Spleen (tissue), 11 donors: ENCODE measurements around the gene DRAXIN. TPM values are rescaled to one million over a fixed set of nuclear protein-coding genes. Genes with fewer than 3 reads are reported as not detected.

Experiments used
- DNase-seq: peaks from one replicate; pipeline ENCODE4 v3.0.0-alpha.2; 2020
- H3K27ac ChIP-seq, 8 donors: fragments of 200-600 bp; sonication (generic) in 7 of 8; 1 replicate in 4 of 8; 2 replicates in 4 of 8; pipeline versions ENCODE4 v1.5.0 to v1.8.0; 2016 to 2021; ENCODE audit warnings: inconsistent platforms in 4 of 8, mild to moderate bottlenecking in 4 of 8, moderate library complexity in 1 of 8
- H3K27me3 ChIP-seq, 7 donors: fragments of 200-600 bp; sonication (generic) in 6 of 7; replicated peaks in 1 of 7; 1 replicate in 4 of 7; 2 replicates in 3 of 7; pipeline versions ENCODE4 v1.5.0 to v1.8.0; 2016 to 2021; ENCODE audit warnings: inconsistent platforms in 3 of 7, mild to moderate bottlenecking in 1 of 7
- H3K36me3 ChIP-seq, 6 donors: fragments of 200-600 bp; sonication (generic) in 5 of 6; 1 replicate in 4 of 6; 2 replicates in 2 of 6; pipeline versions ENCODE4 v1.5.0 to v1.8.0; 2016 to 2021; ENCODE audit warnings: inconsistent platforms in 2 of 6
- H3K4me1 ChIP-seq, 6 donors: fragments of 200-600 bp; sonication (generic) in 5 of 6; 1 replicate in 3 of 6; 2 replicates in 3 of 6; pipeline versions ENCODE4 v1.5.0 to v1.8.0; 2016 to 2021; ENCODE audit warnings: inconsistent platforms in 3 of 6
- H3K4me3 ChIP-seq, 8 donors: fragments of 200-600 bp; sonication (generic) in 7 of 8; 1 replicate in 4 of 8; 2 replicates in 4 of 8; pipeline versions ENCODE4 v1.5.0 to v1.8.0; 2016 to 2021; ENCODE audit warnings: inconsistent platforms in 4 of 8, mild to moderate bottlenecking in 4 of 8, moderate library complexity in 2 of 8
- H3K9me3 ChIP-seq, 8 donors: fragments of 200-600 bp; sonication (generic) in 7 of 8; 1 replicate in 4 of 8; 2 replicates in 4 of 8; pipeline versions ENCODE4 v1.5.0 to v1.8.0; 2016 to 2021; ENCODE audit warnings: inconsistent platforms in 4 of 8
- CTCF ChIP-seq, 11 experiments: fragments of 200-600 bp in 7 of 11; fragments of 450-650 bp in 4 of 11; sonication (generic) in 4 of 11; IDR thresholded peaks in 8 of 11; conservative IDR thresholded peaks in 3 of 11; 1 replicate in 7 of 11; 2 replicates in 4 of 11; pipeline versions ENCODE4 v1.4.0 to v1.8.0; 2016 to 2021; ENCODE audit warnings: antibody characterized with exemption in 11 of 11, inconsistent platforms in 4 of 11, mild to moderate bottlenecking in 1 of 11
- POLR2A ChIP-seq, 3 donors: fragments of 450-650 bp; IDR thresholded peaks; one replicate each; pipeline ENCODE4 v1.5.1; 2017; ENCODE audit warnings: antibody characterized with exemption in 3 of 3, mild to moderate bottlenecking in 1 of 3
- POLR2AphosphoS5 ChIP-seq, 3 donors: sonication (generic); formaldehyde crosslinking; IDR thresholded peaks; one replicate each; pipeline ENCODE4 v1.5.1; 2017; ENCODE audit warnings: antibody characterized with exemption in 3 of 3
- WGBS, 5 donors: extraction: QIAGEN DNeasy Blood & Tissue Kit in 3 of 5; methylation state at CpG; one replicate each; pipeline versions ENCODE4 v1.1.5 to v1.1.7; 2013 to 2018; 5-methylcytosine and 5-hydroxymethylcytosine counted together
- intact Hi-C: fragments of 100-400 bp; cut with DNase I; formaldehyde crosslinking; loops from one replicate; pipeline ENCODE4 v1.15.0; 2023; ENCODE audit warnings: low total_unique reads
- polyA plus RNA-seq, 3 donors: library from polyadenylated mRNA; stranded (reverse); fragments of 200-250 nt; gene quantifications; one replicate each; pipeline ENCODE4 v1.2.1, GENCODE V29; 2013
- total RNA-seq, 7 donors: library from RNA; depleted of rRNA in 3 of 7; stranded (reverse); fragments of >200 nt in 3 of 7; fragmentation: NEBNext Ultra II Directional in 4 of 7; extraction: Animal tissue kit (Norgen Biotek cat#: 25700) in 4 of 7; gene quantifications; one replicate each; pipeline versions ENCODE4 v1.1.0 to v1.2.1, GENCODE V29; 2016 to 2021
- donor health status: healthy with polysubstance abuse.
- donor health status: DM: no; HTN: no; CAD: no; lungs with moderate emphysema.
- donor health status: DM: no; HTN: no; CAD: no.
- donor health status: Bipolar disorder and iron deficiency.
- donor health status: healthy.
- donor health status: DM: no; HTN: no; CAD: no.
- donor health status: DM: yes; HTN: yes; CAD: no.

The DRAXIN gene
- total and polyA plus RNA-seq, 10 donors = 0.04 to 0.37 (median 0.10) TPM; not detected in 3

- TF ChIP-seq CTCF (IDR thresholded peaks at IDR 0.05 in 8 of 11, conservative IDR thresholded peaks at IDR 0.05 in 3 of 11) (no peak), POLR2AphosphoS5 (IDR thresholded peaks at IDR 0.05) (no peak), POLR2A (IDR thresholded peaks at IDR 0.05) (no peak)
- Histone ChIP-seq H3K4me3 (no peak overlapping the region), H3K9me3 (no peaks in the 10 kb centered on the region), H3K4me1 (peaks cover 48 to 100% (median 77%) of the 10 kb centered on the region in 6 donors), H3K27ac (peak overlapping the region in 4 of 8 donors; percentile 84 to 100 (median 88)), H3K36me3 (no peaks in the 10 kb centered on the region), H3K27me3 (no peaks in the 10 kb centered on the region)
- intact Hi-C loops = loop anchor here (5.0 kb wide), 1 partner anchor 69 kb away; no protein-coding TSS in a partner anchor
- 88 to 93% (median 90%) methylated on average over 3 of the region's 3 CpGs for WGBS, 5 donors
- no peak for DNase-seq
Observed at GRCh38 chr1:11733306-11733705, 41.8 kb downstream of the DRAXIN start.

DNA sequence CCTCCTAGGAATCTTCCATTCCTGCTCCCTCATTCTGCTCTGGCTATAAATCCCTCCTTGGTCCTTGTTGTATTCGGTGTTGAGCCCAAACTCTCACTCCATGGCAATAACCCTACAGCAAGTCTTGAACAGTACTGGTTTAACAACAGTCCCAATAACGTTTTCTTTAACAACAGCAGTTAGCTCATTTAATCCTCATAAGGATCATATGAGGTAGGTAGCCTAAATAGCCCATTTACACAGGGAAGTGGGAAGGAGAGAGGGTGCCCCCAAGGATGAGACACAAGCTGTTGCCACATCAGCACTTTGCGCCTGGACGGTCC, 44.0 kb downstream of the DRAXIN start:
- Histone ChIP-seq H3K36me3 (no peaks in the 10 kb centered on the region), H3K27ac (peak overlapping the region; percentile 73 to 100 (median 94)), H3K9me3 (no peaks in the 10 kb centered on the region), H3K4me3 (peak overlapping the region in 7 of 8 donors; percentile 61 to 92 (median 83)), H3K4me1 (peaks cover 37 to 100% (median 79%) of the 10 kb centered on the region in 6 donors), H3K27me3 (no peaks in the 10 kb centered on the region)
- no peak for TF ChIP-seq CTCF (IDR thresholded peaks at IDR 0.05 in 8 of 11, conservative IDR thresholded peaks at IDR 0.05 in 3 of 11)
- no peak for TF ChIP-seq POLR2A (IDR thresholded peaks at IDR 0.05)
- no peak for TF ChIP-seq POLR2AphosphoS5 (IDR thresholded peaks at IDR 0.05)
- no peak for DNase-seq
- WGBS, 5 donors = 24 to 52% (median 32%) methylated on average over 4 of the region's 4 CpGs
- intact Hi-C loops = no loop called here

DNA sequence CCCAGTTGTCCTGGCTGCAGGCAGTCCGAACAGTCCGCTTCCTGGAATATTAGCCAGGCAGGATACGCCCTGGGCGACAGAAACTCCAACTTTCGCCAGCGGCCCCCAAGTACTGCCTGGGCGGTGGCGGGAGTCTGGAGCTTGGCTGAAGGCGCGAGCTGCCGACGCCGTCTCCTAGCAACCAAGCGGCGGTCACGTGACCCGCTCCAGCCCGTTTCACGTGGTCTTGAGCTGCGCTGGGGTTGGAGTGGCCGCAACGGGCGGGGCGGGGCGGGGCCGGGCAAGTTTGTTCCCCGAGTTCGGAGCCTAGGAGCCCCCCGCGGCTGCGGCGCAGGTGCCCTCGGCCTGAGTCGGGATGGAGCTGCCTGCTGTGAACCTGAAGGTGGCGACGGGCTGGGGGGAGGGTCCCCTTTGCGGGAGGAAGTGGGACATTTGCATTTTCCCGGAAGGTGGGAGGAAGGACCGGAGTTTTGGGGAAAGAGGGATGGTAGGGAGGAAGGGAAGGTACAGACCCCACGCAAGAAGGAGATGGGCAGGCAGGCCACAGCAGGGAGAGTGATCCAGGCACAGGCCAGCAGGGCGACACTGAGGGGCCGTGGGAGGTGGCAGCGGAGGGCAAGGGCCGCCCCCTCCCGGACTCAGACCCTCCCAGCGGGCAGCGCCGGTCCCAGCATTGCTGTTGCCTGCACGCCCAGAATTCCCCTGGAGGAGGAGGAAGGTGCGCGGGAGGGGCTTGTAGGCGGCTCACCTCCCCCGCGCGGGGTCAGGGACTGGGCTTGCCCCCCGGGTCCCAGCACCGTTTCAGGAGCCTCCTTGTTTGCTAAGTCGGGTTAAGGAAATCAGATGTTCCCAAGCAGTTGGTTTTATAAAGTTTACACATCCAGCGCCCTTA, 44.6 kb downstream of the DRAXIN start, which contains the start of gene AGTRAP:
Gene AGTRAP, plus strand, starts transcription at position 283 of the 892 bp plus-strand sequence. Its CDS starts 73 bp downstream, at position 356.
- H3K27me3 ChIP-seq = no peaks in the 10 kb centered on the region
- H3K36me3 ChIP-seq = no peaks in the 10 kb centered on the region
- H3K9me3 ChIP-seq = no peaks in the 10 kb centered on the region
- TF ChIP-seq POLR2A (IDR thresholded peaks at IDR 0.05) = peak in 1 of 3 donors; percentile 39
- peak; percentile 66 to 85 (median 83) for TF ChIP-seq POLR2AphosphoS5 (IDR thresholded peaks at IDR 0.05)
- no peak for TF ChIP-seq CTCF (IDR thresholded peaks at IDR 0.05 in 8 of 11, conservative IDR thresholded peaks at IDR 0.05 in 3 of 11)
- 0 to 3% (median 2%) methylated on average over 31 to 59 of the region's 59 CpGs for WGBS, 5 donors
- H3K4me1 ChIP-seq = peaks cover 33 to 100% (median 79%) of the 10 kb centered on the region in 6 donors
- peak; percentile 99 for DNase-seq
- H3K27ac ChIP-seq = peak within 1 kb of the TSS; percentile 73 to 100 (median 94)
- peak within 1 kb of the TSS; percentile 61 to 92 (median 82) for H3K4me3 ChIP-seq
- intact Hi-C loops = no loop called here
